ENCODE data around the gene SLC38A9. TPM values are rescaled to one million over a fixed set of nuclear protein-coding genes. Genes with fewer than 3 reads are reported as not detected.
"Not testable (repeated sequence)": the region's sequence is repeated elsewhere in the genome, so short reads cannot be mapped to it uniquely, and the experiment has no call there.

The SLC38A9 gene
- total RNA-seq, 4 donors from 2014 or later: 26.3 to 53.6 (median 32.0) TPM

- no peak for DNase-seq
Observed at GRCh38 chr5:55731848-55732247, 19.7 kb upstream of the SLC38A9 start.

GRCh38 chr5:55724281-55724680 lies 12.2 kb upstream of the SLC38A9 start:
- Histone ChIP-seq H3K9me3 (no peaks in the 10 kb centered on the region), H3K4me1 (no peaks in the 10 kb centered on the region), H3K36me3 (no peaks in the 10 kb centered on the region), H3K4me3 (no peak overlapping the region), H3K27me3 (no peaks in the 10 kb centered on the region), H3K27ac (no peak overlapping the region)
- no peak for DNase-seq
- TF ChIP-seq CTCF (IDR thresholded peaks at IDR 0.05) (no peak), POLR2A (IDR thresholded peaks at IDR 0.05) (no peak)

More at GRCh38 chr5:55731848-55732247, 19.7 kb upstream of the SLC38A9 start:
- no peak for TF ChIP-seq CTCF (IDR thresholded peaks at IDR 0.05)
- no peak for TF ChIP-seq POLR2A (IDR thresholded peaks at IDR 0.05)
- Histone ChIP-seq H3K4me1 (no peaks in the 10 kb centered on the region), H3K27ac (no peak overlapping the region), H3K27me3 (no peaks in the 10 kb centered on the region), H3K36me3 (no peaks in the 10 kb centered on the region), H3K9me3 (no peaks in the 10 kb centered on the region), H3K4me3 (no peak overlapping the region)

GRCh38 chr5:55720188-55720703 lies 8.1 kb upstream of the SLC38A9 start:
- Histone ChIP-seq H3K27me3 (no peaks in the 10 kb centered on the region), H3K27ac (no peak overlapping the region), H3K9me3 (no peaks in the 10 kb centered on the region), H3K4me1 (no peaks in the 10 kb centered on the region), H3K36me3 (no peaks in the 10 kb centered on the region), H3K4me3 (no peak overlapping the region)
- no peak for TF ChIP-seq CTCF (IDR thresholded peaks at IDR 0.05)
- TF ChIP-seq POLR2A (IDR thresholded peaks at IDR 0.05): no peak
- DNase-seq: no peak

GRCh38 chr5:55719026-55719425 lies 6.9 kb upstream of the SLC38A9 start:
- not testable (repeated sequence) for H3K36me3 ChIP-seq, H3K27me3 ChIP-seq, DNase-seq, H3K27ac ChIP-seq, H3K9me3 ChIP-seq, H3K4me3 ChIP-seq, H3K4me1 ChIP-seq

- H3K27ac ChIP-seq: no peak overlapping the region
- no peak for TF ChIP-seq POLR2A (IDR thresholded peaks at IDR 0.05)
- no peak for TF ChIP-seq CTCF (IDR thresholded peaks at IDR 0.05)
- DNase-seq: no peak
- no peaks in the 10 kb centered on the region for H3K36me3 ChIP-seq
- no peaks in the 10 kb centered on the region for H3K27me3 ChIP-seq
- no peak overlapping the region for H3K4me3 ChIP-seq
- H3K9me3 ChIP-seq: no peaks in the 10 kb centered on the region
- peaks cover 0 to 8% (median 3%) of the 10 kb centered on the region in 4 donors for H3K4me1 ChIP-seq
Observed at GRCh38 chr5:55715519-55716078, 3.5 kb upstream of the SLC38A9 start.

GRCh38 chr5:55714749-55715148 lies 2.6 kb upstream of the SLC38A9 start:
- no peaks in the 10 kb centered on the region for H3K27me3 ChIP-seq
- no peaks in the 10 kb centered on the region for H3K36me3 ChIP-seq
- H3K4me1 ChIP-seq: peaks cover 0 to 8% (median 3%) of the 10 kb centered on the region in 4 donors
- no peaks in the 10 kb centered on the region for H3K9me3 ChIP-seq
- TF ChIP-seq CTCF (IDR thresholded peaks at IDR 0.05): no peak
- TF ChIP-seq POLR2A (IDR thresholded peaks at IDR 0.05): no peak
- no peak overlapping the region for H3K27ac ChIP-seq
- no peak for DNase-seq
- no peak overlapping the region for H3K4me3 ChIP-seq
